ENCODE data around the gene PROK1. TPM values are rescaled to one million over a fixed set of nuclear protein-coding genes. Genes with fewer than 3 reads are reported as not detected.

PROK1 gene
- total and polyA plus RNA-seq, 2 of the 13 experiments (the other 11 are each of a cell fraction or from before 2014, with no cell fraction given) = 0.07 TPM; not detected in 1

DNA sequence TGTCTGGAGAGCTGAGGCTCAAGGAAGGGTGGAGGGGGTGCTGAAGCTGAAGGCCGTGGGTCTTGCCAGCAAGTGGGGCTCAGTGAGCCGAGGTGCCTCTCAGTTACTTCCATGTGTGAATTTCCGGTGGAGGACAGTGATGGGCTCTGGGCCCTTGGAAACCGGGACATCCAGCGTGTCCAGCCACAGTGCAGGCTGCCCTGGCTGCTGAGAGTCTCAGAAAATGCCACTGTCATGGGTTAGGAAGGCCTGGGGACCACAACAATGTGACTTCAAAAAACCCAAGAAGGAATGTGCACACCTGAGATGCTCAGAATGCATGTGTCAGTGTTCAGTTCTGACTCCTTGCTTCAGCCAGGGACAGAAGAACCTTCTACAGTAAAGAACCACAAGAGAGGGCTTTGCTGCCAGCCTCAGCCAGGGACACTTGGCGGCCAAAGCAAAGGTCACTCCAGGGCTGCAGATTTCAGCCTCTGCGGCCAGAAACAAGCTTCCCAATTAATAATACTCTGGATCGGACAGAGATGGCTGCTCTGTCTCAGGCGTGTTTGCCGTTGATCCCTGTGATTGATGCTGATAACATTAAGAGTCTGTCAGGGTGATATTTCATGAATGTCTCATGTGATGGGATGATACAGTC, 30.8 kb upstream of the PROK1 start:
- H3K4me2 ChIP-seq (ENCODE audit: low read depth, low read length) = no peak overlapping the region
- no peaks in the 10 kb centered on the region for H3K79me2 ChIP-seq (ENCODE audit: insufficient read depth, low read length)
- H3K27ac ChIP-seq (ENCODE audit: extremely low read length, insufficient read depth, low read length) = no peak overlapping the region
- no peak for DNase-seq (ENCODE audit: low spot score)
- peak; percentile 39; the same call in 2 of the 3 replicates for ATAC-seq
- in situ Hi-C loops (cut with HindIII; ENCODE audit: extremely low pct_ligation_motif_present, low pct_unique_long_range_greater_than_20kb) = no loop called here
- 56% methylated on average over 10 of the region's 10 CpGs for WGBS (ENCODE audit: low lambda C conversion rate)
- H3K27me3 ChIP-seq (ENCODE audit: control insufficient read depth in 1 of 2, insufficient read depth in 2 of 2, low read length in 2 of 2) = no peaks in the 10 kb centered on the region
- TF ChIP-seq MEIS2 (CRISPR knock-in tag; IDR thresholded peaks at IDR 0.05) (no peak), SCMH1 (CRISPR knock-in tag; IDR thresholded peaks at IDR 0.05; ENCODE audit: borderline replicate concordance) (no peak), SMYD3 (CRISPR knock-in tag; IDR thresholded peaks at IDR 0.05) (no peak), ZBTB7A (CRISPR knock-in tag; IDR thresholded peaks at IDR 0.05) (no peak), ZBTB38 (CRISPR knock-in tag; IDR thresholded peaks at IDR 0.05) (no peak), ZNF878 (CRISPR knock-in tag; IDR thresholded peaks at IDR 0.05) (no peak), MLLT10 (CRISPR knock-in tag; IDR thresholded peaks at IDR 0.05) (no peak), NFYB (CRISPR knock-in tag; IDR thresholded peaks at IDR 0.05) (no peak), HDAC6 (IDR thresholded peaks at IDR 0.05; ENCODE audit: low read depth, low read length) (no peak), NFIC (IDR thresholded peaks at IDR 0.05; ENCODE audit: low read length) (no peak)
- H2AFZ ChIP-seq (ENCODE audit: low read length) = no peak overlapping the region
- no peaks in the 10 kb centered on the region for H4K20me1 ChIP-seq (ENCODE audit: insufficient read depth, low read length)
- no peaks in the 10 kb centered on the region for H3K4me1 ChIP-seq (ENCODE audit: insufficient read depth, low read length)
- intact Hi-C loops (cut with micrococcal nuclease; ENCODE audit: unreplicated experiment) = no loop called here
- ChIA-PET CTCF (ENCODE audit: low intra/inter-chr PET ratio, low total read pairs) (no interaction called here), POLR2A (no interaction called here)
- no peaks in the 10 kb centered on the region for H3K9me3 ChIP-seq (ENCODE audit: low read length)
- no peak for FAIRE-seq
- no peak overlapping the region for H3K9ac ChIP-seq (ENCODE audit: insufficient read depth, low read depth, low read length)
- BruUV-seq (replicated peaks) = no TSS peak
- no peaks in the 10 kb centered on the region for H3K36me3 ChIP-seq (replicated peaks in 1 of 2; ENCODE audit: control insufficient read depth in 1 of 2, insufficient read depth in 2 of 2, low read length in 2 of 2)
- no peak overlapping the region for H3K4me3 ChIP-seq (replicated peaks in 1 of 3; ENCODE audit: insufficient read depth in 1 of 3, low read depth in 2 of 3, low read length in 3 of 3)
